NCI-H1417 (cell line): ENCODE measurements around the gene AMBRA1.

Source experiments
- DNase-seq, 3 experiments: peaks; one replicate each; lab custom pipeline; 2025; lab: John Stamatoyannopoulos, UW

The AMBRA1 gene

DNA sequence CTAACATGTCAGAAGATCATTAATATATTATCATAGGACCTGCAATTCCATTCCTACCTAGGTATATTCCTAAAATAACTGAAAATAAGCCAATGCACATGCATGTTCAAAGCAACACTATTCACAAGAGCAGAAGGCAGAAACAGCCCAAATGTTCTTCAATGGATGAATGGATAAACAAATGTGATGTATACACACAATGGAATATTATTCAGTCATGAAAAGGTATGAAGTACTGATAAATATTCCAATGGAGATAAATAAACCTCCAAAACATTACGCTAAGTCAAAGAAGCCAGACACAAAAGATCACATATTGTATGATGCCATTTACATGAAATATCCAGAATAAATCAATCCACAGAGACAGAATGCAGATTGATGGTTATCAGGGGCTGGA is 16.8 kb downstream of the AMBRA1 start:
- DNase-seq = no peak

DNA sequence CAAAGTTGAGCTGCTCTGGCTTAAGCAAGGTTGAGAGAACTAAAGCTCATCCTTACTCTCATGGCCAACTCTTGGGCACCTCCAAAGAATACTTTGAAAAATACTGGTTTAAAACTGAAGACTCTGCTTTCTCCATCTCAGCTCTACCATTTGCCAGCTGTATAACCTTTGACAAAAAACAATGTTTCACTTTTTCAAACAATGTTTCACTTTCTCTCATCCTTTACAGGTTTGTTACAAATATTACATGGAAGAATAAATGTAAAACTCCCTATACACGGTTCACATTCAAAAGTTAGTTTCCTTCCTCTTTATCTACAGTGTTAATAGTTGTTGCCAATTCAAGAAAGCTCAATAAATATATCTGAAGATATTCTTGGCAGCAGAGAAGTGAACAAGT is 19.2 kb downstream of the AMBRA1 start:
- no peak for DNase-seq

DNA sequence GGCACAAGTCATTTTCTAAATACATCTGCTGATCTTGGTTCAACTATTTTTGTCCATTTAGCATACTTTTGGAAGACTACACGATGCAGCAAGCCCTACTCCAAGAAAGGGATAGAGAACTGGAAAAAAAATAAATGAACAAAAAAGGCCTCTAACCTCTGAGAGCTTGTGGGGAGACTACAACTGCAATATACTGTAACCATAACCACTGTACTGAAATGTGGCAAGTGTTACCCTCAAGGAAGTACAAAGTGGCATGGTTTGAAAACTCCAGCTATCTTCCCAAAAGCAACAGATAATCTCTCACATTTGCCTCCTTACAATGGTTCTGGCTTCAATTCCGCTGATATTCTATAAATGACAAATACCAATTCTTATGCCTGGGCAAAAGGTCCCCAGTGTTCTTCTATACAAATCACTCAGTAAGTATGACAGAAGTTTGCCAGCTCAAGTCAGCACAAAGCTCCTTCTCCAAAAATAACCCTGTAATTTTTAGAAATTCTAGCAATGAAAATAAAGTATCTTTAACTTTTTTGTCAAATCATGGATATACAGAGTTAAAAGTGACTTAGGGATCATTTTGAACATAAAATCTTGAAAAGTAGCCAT is 22.9 kb downstream of the AMBRA1 start:
- DNase-seq = no peak

DNA sequence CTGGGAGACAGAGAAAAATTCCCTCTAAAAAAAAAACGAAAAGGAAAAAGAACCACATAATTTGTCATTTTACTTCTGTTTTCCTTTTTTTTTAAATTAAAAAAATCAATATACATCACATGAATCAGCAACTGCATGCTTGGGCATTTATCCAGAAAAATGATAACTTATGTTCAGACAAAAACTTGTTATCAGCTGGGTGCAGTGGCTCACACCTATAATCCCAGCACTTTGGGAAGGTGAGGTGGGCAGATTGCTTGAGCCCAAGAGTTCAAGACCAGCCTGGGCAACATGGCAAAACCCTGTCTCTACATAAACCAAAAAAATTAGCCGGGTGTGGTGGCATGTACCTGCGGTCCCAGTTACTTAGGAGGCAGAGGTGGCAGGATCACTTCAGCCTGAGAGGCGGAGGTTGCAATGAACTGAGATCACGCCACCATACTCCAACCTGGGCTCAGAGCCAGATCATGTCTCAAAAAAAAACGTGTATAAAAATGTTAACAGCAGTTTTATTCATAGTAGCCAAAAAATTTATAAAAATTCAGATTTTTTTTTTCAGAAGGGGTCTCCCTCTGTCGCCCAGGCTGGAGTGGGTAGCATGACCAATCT is 28.5 kb downstream of the AMBRA1 start:
- DNase-seq = no peak

DNA sequence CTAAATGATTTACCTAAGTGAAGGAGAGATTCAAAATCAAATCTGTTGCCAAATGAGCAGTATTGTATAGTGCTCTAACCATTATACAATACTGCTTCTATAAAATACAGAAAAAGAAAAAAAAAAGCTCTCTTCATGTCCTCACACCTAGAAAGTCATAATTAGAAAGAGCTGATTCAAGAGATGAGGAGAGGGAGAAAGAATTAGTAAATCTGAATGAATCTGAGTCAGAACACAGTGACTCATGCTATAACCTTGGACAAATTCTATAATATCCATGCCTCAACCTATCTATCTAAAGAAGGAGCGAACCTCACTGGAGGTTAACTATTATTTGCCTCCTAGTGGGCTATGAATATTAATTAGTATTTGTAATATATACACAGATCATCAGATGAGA is 29.4 kb downstream of the AMBRA1 start:
- DNase-seq = no peak

DNA sequence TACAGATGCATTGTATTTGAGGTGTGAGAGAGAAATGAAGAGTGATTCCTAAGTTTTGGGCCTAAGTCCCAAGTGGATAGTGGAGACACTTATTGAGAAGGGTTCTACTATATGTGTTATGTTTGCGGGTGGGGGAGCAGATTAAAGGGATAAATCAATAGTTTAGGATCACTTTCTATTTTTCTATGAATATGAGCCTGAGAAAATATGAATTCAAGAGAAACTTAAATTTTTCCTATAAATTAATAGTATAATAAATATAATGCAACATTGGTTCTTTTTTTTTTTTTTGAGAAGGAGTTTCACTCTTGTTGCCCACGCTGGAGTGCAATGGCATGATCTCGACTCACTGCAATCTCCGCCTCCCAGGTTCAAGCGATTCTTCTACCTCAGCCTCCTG is 31.3 kb downstream of the AMBRA1 start:
- DNase-seq = no peak

DNA sequence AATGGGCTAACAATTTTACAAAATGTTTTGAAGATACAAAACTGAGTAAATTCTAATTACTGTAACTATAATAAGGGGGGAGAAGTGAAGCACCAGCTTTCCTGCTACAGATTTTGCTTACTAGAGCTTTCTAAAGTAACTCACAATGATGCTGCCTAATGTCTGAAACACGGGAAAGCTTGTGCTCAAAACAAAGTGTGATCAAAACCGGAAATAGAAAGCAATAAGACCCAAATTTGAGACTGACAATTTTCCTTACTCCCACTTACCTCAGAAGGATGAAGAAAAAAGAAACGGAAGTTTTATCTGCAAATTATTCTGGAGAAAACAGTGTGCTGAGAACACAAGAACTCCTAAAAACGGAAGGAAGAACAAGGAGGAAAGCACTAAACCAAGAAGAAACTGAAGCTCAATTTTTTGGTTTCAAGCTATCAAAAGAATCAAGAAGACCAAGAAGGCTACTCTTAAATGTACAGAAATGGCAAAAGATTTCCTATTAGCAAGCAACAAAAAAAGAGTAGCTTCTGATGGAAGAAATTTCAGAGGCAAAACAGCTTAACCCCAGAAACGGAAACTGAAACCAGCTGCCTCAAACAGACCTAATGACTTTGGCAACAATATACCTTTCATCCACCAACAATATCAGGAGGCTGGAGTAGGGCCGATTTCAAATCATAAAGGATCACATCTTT is 33.4 kb downstream of the AMBRA1 start:
- peak in 1 of 3 experiments; percentile 35 for DNase-seq

DNA sequence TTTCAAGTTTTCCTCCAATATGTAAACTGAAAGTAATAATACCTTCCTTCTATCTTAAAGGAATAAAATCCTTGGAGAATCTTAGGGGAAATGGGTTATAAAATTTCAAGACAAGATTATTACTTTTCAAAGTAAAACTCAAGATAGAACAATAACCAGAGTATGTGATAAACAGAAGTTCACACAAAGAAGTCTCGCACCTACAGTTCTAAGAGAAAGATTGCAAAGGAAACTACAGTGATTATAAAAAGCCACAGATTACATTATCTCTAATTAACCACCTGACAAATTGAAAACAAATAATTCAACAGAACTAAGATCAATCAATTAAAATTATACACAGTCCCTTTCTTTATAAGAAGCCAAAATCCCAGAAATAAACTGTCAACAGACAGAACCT is 34.0 kb downstream of the AMBRA1 start:
- no peak for DNase-seq

DNA sequence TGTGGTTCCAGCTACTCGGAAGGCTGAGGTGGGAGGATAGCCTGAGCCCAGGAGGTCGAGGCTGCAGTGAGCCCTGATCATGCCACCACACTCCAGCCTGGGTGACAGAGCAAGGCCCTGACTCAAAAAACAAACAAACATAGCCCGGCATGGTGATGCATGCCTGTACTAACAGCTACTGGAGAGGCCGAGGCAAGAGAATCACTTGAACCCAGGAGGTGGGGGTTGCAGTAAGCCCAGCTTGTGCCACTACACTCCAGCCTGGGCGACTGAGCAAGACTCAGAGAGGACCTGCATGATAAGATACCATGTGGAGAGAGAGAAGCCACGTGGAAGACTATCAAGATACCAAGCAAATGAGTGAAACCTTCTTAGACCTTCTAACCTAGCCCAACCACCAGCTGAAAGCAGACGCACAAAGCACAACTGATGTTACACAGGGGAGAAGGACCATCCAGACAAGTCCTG is 36.1 kb downstream of the AMBRA1 start:
- DNase-seq = no peak

DNA sequence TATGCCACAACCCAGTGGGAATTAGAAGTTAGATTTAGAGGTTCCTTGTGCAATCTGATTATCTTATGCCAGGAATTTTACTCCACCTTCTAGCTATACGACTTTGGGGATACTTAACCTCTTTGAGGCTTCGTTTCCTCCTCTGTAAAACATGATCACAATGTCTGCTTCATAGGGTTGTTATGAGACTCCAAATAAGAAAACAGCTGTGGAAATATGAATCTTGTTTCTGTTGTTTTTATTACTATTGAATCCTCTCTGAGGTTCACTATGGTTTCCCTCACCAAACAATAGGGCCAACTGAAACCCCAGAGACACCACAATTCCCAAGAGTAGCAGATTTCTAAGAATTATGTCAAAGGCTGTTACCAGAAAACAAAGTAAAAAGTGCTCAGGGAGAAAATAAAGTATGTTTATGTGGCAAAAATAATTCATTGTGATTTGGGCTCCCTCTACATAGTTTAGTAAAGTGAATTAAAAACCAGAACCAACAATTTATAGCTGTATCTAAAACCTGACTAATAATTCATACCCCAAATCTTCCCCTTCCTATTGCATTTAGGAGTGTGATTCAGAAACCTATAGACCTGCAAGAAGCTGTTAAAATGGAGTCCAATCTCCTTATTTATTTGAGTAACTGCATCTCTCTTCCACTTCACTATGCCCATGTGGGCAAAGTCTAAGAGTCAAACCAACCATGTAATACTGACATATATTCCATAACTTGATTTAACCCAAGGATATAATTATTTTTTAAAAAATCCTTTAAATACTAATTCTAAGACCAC is 38.4 kb downstream of the AMBRA1 start:
- DNase-seq = no peak

DNA sequence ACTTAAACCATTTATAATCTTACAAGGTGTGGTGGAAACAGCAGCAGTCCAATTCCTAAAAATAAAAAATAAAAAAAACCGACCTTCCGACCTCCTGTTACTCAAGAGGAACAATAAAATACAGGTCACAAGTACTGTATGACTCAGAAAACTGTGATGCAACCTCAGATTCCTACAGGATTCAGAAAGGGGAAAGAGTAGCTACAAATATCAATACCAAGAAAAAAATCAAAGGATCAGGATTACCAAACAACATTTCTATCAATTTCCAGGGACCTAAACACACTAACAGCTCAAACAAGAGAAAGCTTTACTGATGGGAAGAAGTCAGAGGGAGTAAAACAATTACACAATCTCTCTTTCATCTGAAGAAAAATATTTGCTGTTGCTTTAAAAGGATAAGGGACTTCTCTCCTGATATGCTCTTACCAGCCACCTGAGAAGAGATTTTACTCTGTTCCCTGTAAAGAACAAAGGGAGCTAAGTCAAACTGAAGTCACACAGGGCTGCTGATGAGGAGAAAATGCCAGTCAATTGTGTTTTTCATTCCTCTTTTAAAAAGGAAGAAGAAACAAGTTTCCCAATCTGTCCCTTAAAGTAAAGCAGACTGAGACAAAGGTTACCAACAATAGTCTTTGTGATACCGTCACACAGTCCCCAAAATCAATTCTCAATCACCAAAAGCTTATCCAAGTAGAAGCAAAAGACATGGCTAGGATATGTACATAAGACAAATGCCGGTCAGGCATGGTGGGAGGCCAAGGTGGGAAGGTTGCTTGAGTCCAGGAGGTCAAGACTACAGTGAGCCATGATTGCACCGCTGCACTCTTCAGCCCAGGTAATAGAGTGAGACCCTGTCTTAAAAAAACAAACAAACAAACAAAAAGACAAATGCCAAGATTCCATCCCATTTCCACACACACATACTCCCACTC is 39.3 kb downstream of the AMBRA1 start:
- DNase-seq = no peak

DNA sequence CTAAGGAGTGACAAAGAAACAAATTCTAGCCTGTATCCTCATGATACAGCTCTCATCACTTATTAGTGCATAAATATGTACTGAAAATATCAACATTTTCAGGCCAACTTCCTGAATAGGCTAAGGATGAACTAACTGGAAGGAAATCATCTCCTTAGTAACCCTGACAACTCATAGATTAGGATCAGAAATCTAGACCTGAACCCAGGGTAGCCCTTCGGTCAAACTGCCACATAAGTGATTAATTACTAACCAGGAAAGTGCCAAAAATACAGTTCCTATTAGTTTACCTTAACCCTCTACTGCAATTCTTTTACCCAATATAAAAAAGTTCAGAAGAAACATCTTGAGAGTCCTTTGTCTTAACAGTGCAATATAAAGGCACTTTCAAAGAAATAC is 40.0 kb downstream of the AMBRA1 start:
- DNase-seq = no peak

DNA sequence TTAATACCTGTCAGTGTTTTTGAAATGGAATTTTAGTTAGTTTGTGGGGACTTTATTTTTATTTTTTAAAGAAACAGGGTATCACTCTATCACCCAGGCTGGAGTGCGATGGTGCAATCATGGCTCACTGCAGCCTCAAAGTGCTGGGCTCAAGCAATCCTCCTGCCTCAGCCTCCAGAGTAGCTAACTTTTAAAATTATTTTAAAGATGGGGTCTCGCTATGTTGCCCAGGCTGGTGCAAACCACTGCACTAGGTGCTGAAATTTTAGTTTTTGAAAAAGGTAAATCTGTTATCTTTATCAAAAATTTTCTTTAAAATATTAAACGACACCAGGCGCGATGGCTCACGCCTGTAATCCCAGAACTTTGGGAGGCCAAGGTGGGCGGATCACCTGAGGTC is 42.6 kb downstream of the AMBRA1 start:
- no peak for DNase-seq

DNA sequence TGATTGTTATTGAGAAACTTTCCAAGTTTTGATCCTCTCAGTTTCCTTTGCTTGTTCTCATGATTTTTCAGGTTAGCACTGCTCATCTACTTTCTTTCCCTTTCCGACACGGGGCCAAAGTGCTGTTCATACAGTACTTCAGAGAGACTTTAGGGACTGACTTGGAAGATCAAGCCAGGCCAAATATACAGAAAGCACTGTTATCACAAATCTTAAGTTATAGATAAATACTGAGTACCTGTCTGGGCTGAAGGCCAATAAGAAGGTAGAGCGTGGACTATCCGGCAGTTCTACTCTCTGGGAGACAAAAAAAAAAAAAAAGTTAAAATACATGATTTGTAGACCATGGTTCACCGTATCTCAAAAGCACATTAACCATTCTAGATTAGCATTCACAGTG is 46.2 kb downstream of the AMBRA1 start:
- DNase-seq = no peak

DNA sequence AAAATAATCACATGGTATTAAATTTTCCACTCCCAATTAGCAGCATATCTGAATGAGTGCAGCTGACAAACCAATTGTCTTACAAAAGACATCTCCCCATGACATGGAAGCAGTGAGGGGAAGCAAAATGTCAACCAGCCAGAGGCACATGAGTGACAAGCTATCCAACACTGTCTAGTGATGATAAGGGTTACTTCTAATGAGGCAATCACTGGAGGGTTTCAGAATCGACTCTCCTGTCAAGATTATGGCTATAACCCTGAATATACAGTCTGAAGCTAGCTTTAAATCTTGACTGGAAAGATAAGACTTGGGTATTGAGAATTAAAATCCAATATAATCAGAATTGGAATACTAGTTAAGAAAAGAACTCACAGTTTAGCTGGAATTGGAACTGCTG is 50.3 kb downstream of the AMBRA1 start:
- DNase-seq = no peak

DNA sequence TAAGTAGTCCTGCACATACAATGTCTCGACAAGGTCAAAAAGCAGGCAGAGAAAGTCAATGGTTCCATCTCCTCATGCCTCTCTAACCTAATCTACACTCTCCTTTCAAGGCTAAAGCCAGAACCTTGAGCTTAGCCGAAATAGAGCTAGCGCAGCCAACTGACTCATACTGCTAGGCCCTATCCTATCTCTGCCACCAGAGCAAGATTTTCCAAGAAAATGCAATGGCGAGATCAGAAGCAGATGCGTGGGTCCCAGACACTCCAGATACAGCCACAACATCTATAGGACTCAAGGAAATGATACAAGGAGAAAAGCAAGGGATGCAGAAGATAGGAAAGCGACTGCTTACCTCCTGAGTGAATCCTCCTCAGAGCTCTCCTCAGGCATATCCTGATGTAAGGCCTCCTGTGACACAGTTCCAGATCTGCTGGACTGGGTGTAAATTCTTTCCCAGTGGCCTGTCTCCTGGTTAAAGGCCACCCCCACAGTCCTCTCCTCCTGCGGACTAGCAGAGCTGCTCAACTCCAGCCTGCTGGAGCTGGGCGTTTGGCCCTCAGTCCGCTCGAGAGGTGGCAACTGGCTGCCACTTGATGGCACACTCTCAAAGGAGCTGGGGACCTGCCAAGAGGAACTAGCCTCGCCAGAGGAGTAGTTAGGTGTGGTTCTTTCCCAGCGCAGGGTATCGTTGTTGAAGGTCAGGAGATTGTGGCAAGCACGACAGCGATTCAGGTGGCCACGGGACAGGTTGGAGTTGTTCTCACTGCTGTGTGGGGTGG is 52.0 kb downstream of the AMBRA1 start:
- no peak for DNase-seq

DNA sequence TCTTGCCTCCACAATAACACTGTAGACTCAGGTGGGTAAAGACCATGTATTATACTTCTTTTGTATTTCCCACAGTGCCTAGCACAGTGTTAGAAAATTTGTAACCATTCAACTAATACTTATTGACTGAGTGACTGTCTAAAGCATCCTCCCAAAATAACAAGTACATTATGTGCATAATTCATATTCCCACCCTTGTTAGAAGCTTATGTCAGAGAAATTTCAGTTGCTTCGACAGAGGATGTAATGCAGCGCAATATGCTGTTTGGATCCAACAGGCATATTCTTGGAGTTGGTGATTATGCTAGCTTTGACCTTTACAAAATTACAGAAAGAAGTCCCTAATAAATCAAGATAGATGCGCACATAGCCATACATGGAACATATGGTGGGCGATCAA is 53.0 kb downstream of the AMBRA1 start:
- no peak for DNase-seq

DNA sequence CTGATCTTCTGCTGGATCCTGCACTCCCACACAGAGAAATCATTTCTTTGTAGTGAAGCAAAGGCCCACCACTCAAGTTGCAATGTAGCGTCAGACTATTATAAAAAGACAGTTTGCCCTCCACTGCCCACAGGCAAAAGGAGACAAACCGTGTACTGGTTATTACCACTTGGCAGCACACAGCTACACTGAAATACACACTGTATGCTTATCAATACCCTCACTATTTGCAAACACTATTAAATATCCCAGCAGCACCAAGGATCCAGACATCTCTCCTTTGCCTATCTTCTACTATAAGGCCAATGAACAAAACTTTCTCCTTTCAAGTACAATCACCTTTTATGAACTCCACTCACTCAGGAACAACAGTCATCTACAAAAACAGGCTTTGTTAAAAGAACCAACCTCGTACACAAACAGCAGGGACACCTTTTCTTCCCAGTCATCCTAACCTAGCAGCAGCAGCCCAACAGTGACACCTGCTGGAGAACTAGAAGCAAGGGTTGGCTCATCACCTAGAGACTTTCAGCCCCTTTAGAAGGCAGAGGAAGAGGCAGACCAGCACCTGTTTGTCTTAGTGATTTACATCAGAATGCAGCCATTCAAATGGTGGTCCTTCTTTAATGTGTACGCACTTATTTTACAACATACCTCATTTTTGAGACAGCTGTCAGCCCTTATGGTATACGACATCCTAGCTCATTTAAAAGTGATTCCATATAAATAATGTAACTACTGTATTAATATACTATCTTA is 56.1 kb downstream of the AMBRA1 start:
- DNase-seq = peak; percentile 65 to 94 (median 78)

DNA sequence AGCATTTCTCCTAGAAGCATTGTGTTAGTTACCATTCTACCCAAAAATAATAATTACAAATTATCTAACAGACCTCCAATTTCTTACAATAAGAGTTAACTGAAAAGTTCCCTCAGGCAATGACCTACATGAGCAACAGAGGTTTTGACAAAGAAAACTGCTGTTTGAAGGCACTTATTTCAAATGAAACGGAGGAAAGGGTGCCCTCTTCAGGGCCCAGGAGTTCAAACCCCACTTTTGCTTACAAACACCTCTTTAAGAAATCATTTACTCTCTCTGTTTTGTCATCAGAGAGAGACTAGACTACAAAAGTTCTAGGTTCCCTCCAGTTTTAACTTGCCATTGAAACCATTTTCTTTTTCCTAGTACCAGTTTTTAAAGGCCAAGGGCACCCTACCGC is 56.7 kb downstream of the AMBRA1 start:
- DNase-seq = peak in 1 of 3 experiments; percentile 49

DNA sequence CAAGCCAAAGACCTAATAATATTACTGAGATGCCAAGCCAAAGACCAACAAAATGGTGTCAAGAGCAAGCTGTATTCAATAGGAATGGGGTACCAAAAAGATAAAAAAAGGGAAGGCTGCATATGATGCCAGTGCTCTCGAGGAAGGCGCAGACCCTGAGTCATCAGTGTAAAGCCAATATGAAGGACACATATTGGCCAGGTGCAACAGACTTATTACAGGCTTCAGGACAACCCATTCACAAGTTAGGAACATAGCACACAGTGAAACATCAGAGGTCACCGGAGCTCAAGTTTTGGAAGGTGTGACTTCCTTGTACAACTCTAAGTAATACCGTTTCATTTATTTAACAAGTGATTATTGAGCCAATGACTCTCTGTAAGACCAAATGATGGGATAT is 58.1 kb downstream of the AMBRA1 start:
- no peak for DNase-seq
